GM12874 (cell line): ENCODE measurements around the gene IL4.

ENCODE experiments used
- CTCF ChIP-seq: IDR thresholded peaks from 2 replicates; pipeline ENCODE4 v1.5.1; 2011; ENCODE audit warnings: low read depth, mild to moderate bottlenecking, control low read depth, low read length, moderate library complexity; ENCODE audit not compliant: insufficient read depth

The IL4 gene

DNA sequence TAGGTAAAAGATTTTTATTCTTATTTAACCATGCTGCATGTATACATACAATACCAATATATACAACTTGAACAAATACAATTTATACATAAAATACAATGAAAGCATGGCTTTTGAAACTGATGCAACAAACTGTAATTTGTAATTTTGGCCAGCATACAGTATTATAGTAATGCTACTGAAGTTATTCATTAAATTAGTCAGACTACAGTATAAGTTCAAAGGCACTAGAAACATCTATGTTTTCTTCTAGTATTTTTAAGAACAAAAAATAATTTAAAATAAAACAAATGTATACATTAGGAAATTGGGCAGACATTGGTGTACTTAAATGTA, 18.8 kb downstream of the IL4 start:
- TF ChIP-seq CTCF, result no peak

DNA sequence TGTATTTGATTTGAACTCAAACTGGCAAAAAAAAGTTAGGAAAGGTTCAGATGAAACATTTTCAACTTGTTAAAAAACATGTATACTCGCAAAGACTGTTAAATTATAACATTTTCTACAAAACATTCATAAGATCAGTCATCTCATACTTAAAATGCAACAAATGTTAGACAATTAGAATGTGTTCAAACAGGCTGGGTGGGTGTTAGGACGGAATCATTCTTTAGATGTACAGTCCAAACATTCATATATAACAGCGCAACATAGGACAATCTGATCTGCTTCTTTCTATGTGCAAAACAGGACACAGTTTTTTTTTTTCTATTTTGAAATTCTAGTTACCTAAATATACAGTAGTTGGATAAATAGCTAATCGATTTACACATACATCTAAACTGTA, 22.2 kb downstream of the IL4 start:
- TF ChIP-seq CTCF, result no peak

GRCh38 chr5:132704875-132705274, 31.1 kb downstream of the IL4 start:
- no peak for TF ChIP-seq CTCF

- no peak for TF ChIP-seq CTCF
Measured at GRCh38 chr5:132708645-132709044, 34.9 kb downstream of the IL4 start.

GRCh38 chr5:132714456-132715307, 40.9 kb downstream of the IL4 start:
- no peak for TF ChIP-seq CTCF

DNA sequence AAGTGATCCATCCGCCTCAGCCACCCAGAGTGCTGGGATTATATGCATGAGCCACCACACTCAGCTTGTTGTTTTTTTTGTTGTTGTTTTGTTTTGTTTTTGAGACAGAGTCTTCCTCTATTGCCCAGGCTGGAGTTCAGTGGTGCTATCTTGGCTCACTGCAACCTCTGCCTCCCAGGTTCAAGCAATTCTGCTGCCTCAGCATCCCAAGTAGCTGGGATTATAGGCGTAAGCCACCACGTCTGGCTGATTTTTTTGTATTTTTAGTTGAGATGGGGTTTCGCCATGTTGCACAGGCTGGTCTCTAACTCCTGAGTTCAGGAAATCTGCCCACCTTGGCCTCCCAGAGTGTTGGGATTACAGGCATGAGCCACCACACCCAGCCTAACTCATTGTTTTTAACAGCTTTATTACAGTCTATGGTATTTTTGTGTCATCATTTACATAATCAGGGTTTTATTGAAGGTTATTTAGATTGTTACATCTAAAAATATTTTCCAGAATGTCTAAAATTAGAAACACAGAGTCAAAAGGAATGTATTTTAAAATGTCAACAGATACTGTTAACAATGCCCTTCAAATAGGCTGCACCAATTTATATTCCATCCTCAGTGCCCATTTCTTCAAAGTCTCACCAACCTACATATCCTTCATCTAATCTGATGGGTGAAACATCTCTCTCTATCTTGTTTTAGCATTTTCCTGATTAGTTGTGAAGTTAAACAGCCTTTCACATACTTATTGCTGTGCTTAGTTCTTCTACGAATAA, 44.9 kb downstream of the IL4 start:
- TF ChIP-seq CTCF, result no peak

DNA sequence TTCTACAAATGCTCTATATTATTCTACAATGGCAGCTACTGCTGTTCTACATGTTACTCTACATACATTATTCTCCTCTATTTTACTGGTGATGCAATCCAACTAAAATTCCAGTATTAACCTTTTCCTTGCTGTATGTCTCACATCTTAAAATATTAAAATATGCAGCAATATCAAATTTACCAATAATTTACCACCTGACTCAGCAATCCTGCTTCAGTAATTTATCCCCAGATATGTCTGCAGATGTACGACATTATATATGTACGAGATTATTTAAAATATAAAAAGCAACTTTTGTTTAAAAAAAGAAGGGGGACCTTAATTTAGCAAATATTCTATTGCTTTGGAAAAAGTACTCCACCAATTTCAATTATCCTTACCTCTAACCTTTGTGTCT, 52.0 kb downstream of the IL4 start:
- TF ChIP-seq CTCF, result no peak
